ENCODE measurements around the gene RNU1-2. TPM values are rescaled to one million over a fixed set of nuclear protein-coding genes. Genes with fewer than 3 reads are reported as not detected.
A peak's percentile ranks its signal among the peaks of the same experiment; 100 is the strongest.
"Not testable (repeated sequence)": the region's sequence is repeated elsewhere in the genome, so short reads cannot be mapped to it uniquely, and the experiment has no call there.

RNU1-2 gene
- total RNA-seq, 1 experiment from 2014 or later, result 2,051 TPM

DNA sequence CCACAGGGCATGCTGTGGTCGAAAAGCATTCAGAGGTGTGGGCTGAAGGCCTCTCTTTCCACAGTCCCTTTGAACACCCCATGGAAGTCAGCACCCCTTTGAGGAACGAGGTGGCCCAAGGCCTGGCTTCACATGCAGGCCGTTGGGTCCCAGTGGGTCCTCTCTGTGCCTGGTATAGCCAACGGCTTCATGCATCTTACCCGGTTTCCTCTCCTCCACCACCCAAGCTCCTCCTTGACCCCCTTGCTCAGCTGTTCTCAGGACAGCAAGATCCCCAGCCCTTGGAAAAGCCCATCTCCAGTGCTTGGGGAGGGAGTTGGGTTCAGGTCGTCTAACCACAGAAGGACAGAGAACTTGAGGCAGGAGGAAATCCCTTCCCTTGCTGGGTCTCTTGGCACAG is 27.0 kb upstream of the RNU1-2 start:
- H3K27ac ChIP-seq (ENCODE audit: insufficient read length, low read depth, low read length); H2BK12ac ChIP-seq (ENCODE audit: insufficient read length, low read depth, low read length); H3K18ac ChIP-seq (ENCODE audit: insufficient read length, low read depth, low read length); H2AK5ac ChIP-seq (ENCODE audit: insufficient read length, low read length); H3K79me1 ChIP-seq (ENCODE audit: insufficient read depth, low read depth, low read length, poor library complexity, severe bottlenecking); H4K5ac ChIP-seq (ENCODE audit: insufficient read length, low read depth, low read length); DNase-seq; H3K36me3 Mint-ChIP-seq (ENCODE audit: insufficient read depth in 1 of 3, low read depth in 3 of 3); H2AFZ ChIP-seq (ENCODE audit: low read length); H2BK15ac ChIP-seq (ENCODE audit: low read depth, low read length); H3K23ac ChIP-seq (ENCODE audit: insufficient read length, low read depth, low read length); H3K27me3 ChIP-seq (ENCODE audit: insufficient read depth, low read length); H2BK120ac ChIP-seq (ENCODE audit: low read depth, low read length, poor library complexity, severe bottlenecking); H3K23me2 ChIP-seq (ENCODE audit: insufficient read length, low read depth, low read length, poor library complexity, severe bottlenecking); H3K9me3 Mint-ChIP-seq; H3K27ac Mint-ChIP-seq; H2BK20ac ChIP-seq (ENCODE audit: low read depth, low read length, poor library complexity, severe bottlenecking); H2BK5ac ChIP-seq (ENCODE audit: insufficient read length, low read length); H3K4ac ChIP-seq (ENCODE audit: low read depth, low read length); H3K4me2 ChIP-seq (ENCODE audit: insufficient read depth, insufficient read length, low read length); H3K4me3 Mint-ChIP-seq; H3K56ac ChIP-seq (ENCODE audit: insufficient read length, low read depth, low read length); H4K8ac ChIP-seq (replicated peaks; ENCODE audit: insufficient read length, low read depth, low read length); H3K79me2 ChIP-seq (ENCODE audit: insufficient read depth, low read length); H3K9me3 ChIP-seq (ENCODE audit: control insufficient read depth, low read depth, low read length); H4K20me1 ChIP-seq (ENCODE audit: control insufficient read depth, insufficient read depth, insufficient read length); H3T11ph ChIP-seq (ENCODE audit: low read length); H3K14ac ChIP-seq (ENCODE audit: insufficient read depth, low read length); H3K4me1 ChIP-seq (ENCODE audit: insufficient read depth, low read length); H4K91ac ChIP-seq (ENCODE audit: insufficient read length, low read depth, low read length); H3K9ac ChIP-seq (ENCODE audit: extremely low read depth, insufficient read length, low read length): not testable (repeated sequence)
- H3K27me3 Mint-ChIP-seq (ENCODE audit: low read depth), result peaks cover 22% of the 10 kb centered on the region
- H3K4me1 Mint-ChIP-seq, result peaks cover 11 to 16% of the 10 kb centered on the region in 2 experiments
- WGBS (ENCODE audit: extremely low coverage, insufficient read length, low lambda C conversion rate), result no CpG with 5 or more reads among the region's 6 CpGs

DNA sequence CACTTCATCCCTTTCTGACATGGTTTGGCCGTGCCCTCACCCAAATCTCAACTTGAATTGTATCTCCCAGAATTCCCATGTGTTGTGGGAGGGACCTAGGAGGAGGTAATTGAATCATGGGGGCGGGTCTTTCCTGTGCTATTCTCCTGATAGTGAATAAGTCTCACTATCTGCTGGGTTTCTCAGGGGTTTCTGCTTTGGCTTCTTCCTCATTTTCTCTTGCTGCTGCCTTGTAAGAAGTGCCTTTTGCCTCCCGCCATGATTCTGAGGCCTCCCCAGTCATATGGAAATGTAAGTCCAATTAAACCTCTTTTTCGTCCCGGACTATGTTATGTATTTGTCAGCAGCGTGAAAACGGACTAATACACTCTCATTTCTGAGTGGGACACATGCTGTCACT is 25.8 kb upstream of the RNU1-2 start:
- H2BK5ac ChIP-seq (ENCODE audit: insufficient read length, low read length), result not testable (repeated sequence)

More for the DNA sequence above, 25.8 kb upstream of the RNU1-2 start:
- not testable (repeated sequence) for H3K79me2 ChIP-seq (ENCODE audit: insufficient read depth, low read length); H3K18ac ChIP-seq (ENCODE audit: insufficient read length, low read depth, low read length); H3K27ac Mint-ChIP-seq; H3K4me2 ChIP-seq (ENCODE audit: insufficient read depth, insufficient read length, low read length); H3K36me3 Mint-ChIP-seq (ENCODE audit: insufficient read depth in 1 of 3, low read depth in 3 of 3); H3K56ac ChIP-seq (ENCODE audit: insufficient read length, low read depth, low read length); DNase-seq; H2BK120ac ChIP-seq (ENCODE audit: low read depth, low read length, poor library complexity, severe bottlenecking); H3K23ac ChIP-seq (ENCODE audit: insufficient read length, low read depth, low read length); H3K23me2 ChIP-seq (ENCODE audit: insufficient read length, low read depth, low read length, poor library complexity, severe bottlenecking); H3K4me1 ChIP-seq (ENCODE audit: insufficient read depth, low read length); H3K27ac ChIP-seq (ENCODE audit: insufficient read length, low read depth, low read length); H4K91ac ChIP-seq (ENCODE audit: insufficient read length, low read depth, low read length); H2AK5ac ChIP-seq (ENCODE audit: insufficient read length, low read length); H3T11ph ChIP-seq (ENCODE audit: low read length); H4K5ac ChIP-seq (ENCODE audit: insufficient read length, low read depth, low read length); H3K9ac ChIP-seq (ENCODE audit: extremely low read depth, insufficient read length, low read length); H3K14ac ChIP-seq (ENCODE audit: insufficient read depth, low read length); H2AFZ ChIP-seq (ENCODE audit: low read length); H2BK12ac ChIP-seq (ENCODE audit: insufficient read length, low read depth, low read length); H4K8ac ChIP-seq (replicated peaks; ENCODE audit: insufficient read length, low read depth, low read length); H3K9me3 Mint-ChIP-seq; H3K4ac ChIP-seq (ENCODE audit: low read depth, low read length); H2BK20ac ChIP-seq (ENCODE audit: low read depth, low read length, poor library complexity, severe bottlenecking); H3K79me1 ChIP-seq (ENCODE audit: insufficient read depth, low read depth, low read length, poor library complexity, severe bottlenecking); H4K20me1 ChIP-seq (ENCODE audit: control insufficient read depth, insufficient read depth, insufficient read length); H2BK15ac ChIP-seq (ENCODE audit: low read depth, low read length); H3K9me3 ChIP-seq (ENCODE audit: control insufficient read depth, low read depth, low read length); H3K27me3 ChIP-seq (ENCODE audit: insufficient read depth, low read length)
- peak overlapping the region in 1 of 2 experiments; percentile 44; a peak in 2 of 5 replicates for H3K4me3 Mint-ChIP-seq
- H3K27me3 Mint-ChIP-seq (ENCODE audit: low read depth), result peaks cover 26% of the 10 kb centered on the region
- H3K4me1 Mint-ChIP-seq, result peaks cover 12 to 18% of the 10 kb centered on the region in 2 experiments
- WGBS (ENCODE audit: extremely low coverage, insufficient read length, low lambda C conversion rate), result no CpG with 5 or more reads among the region's 7 CpGs
